ENCODE data around the gene CDON. TPM values are rescaled to one million over a fixed set of nuclear protein-coding genes. Genes with fewer than 3 reads are reported as not detected.

CDON gene
- total RNA-seq, 1 donor from 2014 or later = 33.0 TPM

- Histone ChIP-seq H3K36me3 (no peaks in the 10 kb centered on the region), H3K4me3 (no peak overlapping the region), H3K27me3 (no peaks in the 10 kb centered on the region), H3K9me3 (no peaks in the 10 kb centered on the region), H3K27ac (no peak overlapping the region), H3K4me1 (no peaks in the 10 kb centered on the region)
- no peak for TF ChIP-seq CTCF (IDR thresholded peaks at IDR 0.05)
- DNase-seq (ENCODE audit: low spot score in 2 of 2) = no peak
- intact Hi-C loops (cut with DNase I) = no loop called here
Observed at GRCh38 chr11:126088999-126089398, 26.3 kb upstream of the CDON start.

GRCh38 chr11:126086248-126086647 lies 23.6 kb upstream of the CDON start:
- intact Hi-C loops (cut with DNase I) = no loop called here
- Histone ChIP-seq H3K36me3 (no peaks in the 10 kb centered on the region), H3K4me1 (no peaks in the 10 kb centered on the region), H3K27me3 (no peaks in the 10 kb centered on the region), H3K9me3 (no peaks in the 10 kb centered on the region), H3K27ac (no peak overlapping the region), H3K4me3 (no peak overlapping the region)
- no peak for TF ChIP-seq CTCF (IDR thresholded peaks at IDR 0.05)
- DNase-seq (ENCODE audit: low spot score in 2 of 2) = no peak

GRCh38 chr11:126084608-126084912 lies 21.9 kb upstream of the CDON start:
- Histone ChIP-seq H3K4me3 (no peak overlapping the region), H3K36me3 (no peaks in the 10 kb centered on the region), H3K27me3 (no peaks in the 10 kb centered on the region), H3K27ac (no peak overlapping the region), H3K4me1 (peaks cover 0 to 3% of the 10 kb centered on the region in 2 donors), H3K9me3 (no peaks in the 10 kb centered on the region)
- intact Hi-C loops (cut with DNase I) = no loop called here
- no peak for TF ChIP-seq CTCF (IDR thresholded peaks at IDR 0.05)
- no peak for DNase-seq (ENCODE audit: low spot score in 2 of 2)

- H3K27me3 ChIP-seq = no peaks in the 10 kb centered on the region
- no peaks in the 10 kb centered on the region for H3K36me3 ChIP-seq
- no peak overlapping the region for H3K27ac ChIP-seq
- no peaks in the 10 kb centered on the region for H3K9me3 ChIP-seq
- DNase-seq (ENCODE audit: low spot score in 2 of 2) = no peak
- no peak overlapping the region for H3K4me3 ChIP-seq
- H3K4me1 ChIP-seq = peaks cover 0 to 3% of the 10 kb centered on the region in 2 donors
- no peak for TF ChIP-seq CTCF (IDR thresholded peaks at IDR 0.05)
- intact Hi-C loops (cut with DNase I) = no loop called here
Observed at GRCh38 chr11:126083829-126084607, 21.4 kb upstream of the CDON start.

- Histone ChIP-seq H3K27me3 (no peaks in the 10 kb centered on the region), H3K4me3 (no peak overlapping the region), H3K9me3 (no peaks in the 10 kb centered on the region), H3K27ac (no peak overlapping the region), H3K36me3 (no peaks in the 10 kb centered on the region), H3K4me1 (peaks cover 0 to 3% of the 10 kb centered on the region in 2 donors)
- intact Hi-C loops (cut with DNase I) = no loop called here
- no peak for DNase-seq (ENCODE audit: low spot score in 2 of 2)
- no peak for TF ChIP-seq CTCF (IDR thresholded peaks at IDR 0.05)
Observed at GRCh38 chr11:126082251-126083109, 19.8 kb upstream of the CDON start.

Measured in ascending aorta (tissue), 2 donors.